NCI-H1105 treated with DMSO at 0.1 percent for 48 hours (cell line): Measurements from ENCODE around the gene NOC2L.

ENCODE experiments used
- DNase-seq: peaks from one replicate; lab custom pipeline; 2025; lab: John Stamatoyannopoulos, UW

The NOC2L gene

DNA sequence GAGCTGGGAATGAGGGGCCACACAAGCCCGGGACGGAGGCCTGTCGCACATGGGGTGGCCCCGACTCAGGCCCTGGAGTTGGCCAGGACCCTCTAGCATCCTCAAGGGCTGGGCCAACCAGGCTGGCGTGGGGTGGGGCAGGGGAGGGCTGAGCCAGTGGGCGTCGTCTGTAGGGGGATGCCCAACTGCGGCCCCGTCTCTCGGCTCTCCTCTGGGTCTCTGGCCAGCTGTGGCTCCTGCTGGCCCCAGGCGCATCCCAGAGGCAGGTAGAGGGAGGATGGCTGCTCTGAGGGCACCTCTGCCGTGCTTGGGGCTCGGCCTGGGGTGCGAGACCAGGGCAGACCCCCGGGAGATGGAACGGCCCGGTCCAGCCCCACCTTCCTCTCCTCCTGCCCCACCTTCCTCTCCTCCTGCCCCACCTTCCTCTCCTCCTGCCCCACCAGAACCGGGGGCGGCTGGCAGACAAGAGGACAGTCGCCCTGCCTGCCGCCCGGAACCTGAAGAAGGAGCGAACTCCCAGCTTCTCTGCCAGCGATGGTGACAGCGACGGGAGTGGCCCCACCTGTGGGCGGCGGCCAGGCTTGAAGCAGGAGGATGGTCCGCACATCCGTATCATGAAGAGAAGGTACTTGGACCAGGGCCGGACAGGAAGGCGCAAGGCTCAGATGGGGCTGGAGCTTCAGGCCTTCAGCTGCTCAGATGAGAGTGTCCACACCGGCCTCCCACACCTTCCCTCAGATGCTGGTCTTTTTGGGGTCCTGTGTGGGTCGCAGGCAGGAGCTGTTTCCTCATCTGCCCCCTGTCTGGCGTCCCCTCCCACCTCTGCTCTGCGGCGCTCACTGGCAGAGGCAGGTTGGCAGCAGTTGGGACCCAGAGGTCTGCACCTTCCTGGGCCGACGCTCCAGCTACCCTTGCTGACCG lies 29.1 kb downstream of the NOC2L start:
- no peak for DNase-seq

GRCh38 chr1:928825-929661 lies 30.0 kb downstream of the NOC2L start:
- no peak for DNase-seq

DNA sequence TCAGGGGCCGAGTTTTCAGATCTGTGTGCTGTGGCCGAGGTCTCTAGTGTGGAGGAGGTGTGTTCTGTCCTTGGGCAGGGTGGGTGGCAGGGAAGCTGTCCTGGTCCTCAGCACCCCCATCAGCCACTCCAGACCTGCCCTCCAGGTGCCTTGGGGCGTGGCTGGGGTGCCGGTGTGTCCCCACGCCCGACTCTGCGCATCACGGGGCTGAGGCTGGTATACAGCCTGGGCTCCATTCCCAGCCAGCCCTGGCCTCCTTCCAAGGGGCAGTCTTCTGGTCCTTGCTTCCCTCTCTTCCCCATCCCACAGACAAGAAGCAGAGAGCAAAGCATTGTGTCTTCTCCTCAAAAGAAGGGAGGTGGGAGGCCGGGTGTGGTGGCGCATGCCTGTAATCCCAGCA lies 31.3 kb downstream of the NOC2L start:
- no peak for DNase-seq

- no peak for DNase-seq
These were observed 31.8 kb downstream of the NOC2L start for GRCh38 chr1:927234-927633.

- DNase-seq, result no peak
These were observed 33.3 kb downstream of the NOC2L start for GRCh38 chr1:925561-926421.

GRCh38 chr1:924656-925560 lies 34.1 kb downstream of the NOC2L start:
- no peak for DNase-seq

DNA sequence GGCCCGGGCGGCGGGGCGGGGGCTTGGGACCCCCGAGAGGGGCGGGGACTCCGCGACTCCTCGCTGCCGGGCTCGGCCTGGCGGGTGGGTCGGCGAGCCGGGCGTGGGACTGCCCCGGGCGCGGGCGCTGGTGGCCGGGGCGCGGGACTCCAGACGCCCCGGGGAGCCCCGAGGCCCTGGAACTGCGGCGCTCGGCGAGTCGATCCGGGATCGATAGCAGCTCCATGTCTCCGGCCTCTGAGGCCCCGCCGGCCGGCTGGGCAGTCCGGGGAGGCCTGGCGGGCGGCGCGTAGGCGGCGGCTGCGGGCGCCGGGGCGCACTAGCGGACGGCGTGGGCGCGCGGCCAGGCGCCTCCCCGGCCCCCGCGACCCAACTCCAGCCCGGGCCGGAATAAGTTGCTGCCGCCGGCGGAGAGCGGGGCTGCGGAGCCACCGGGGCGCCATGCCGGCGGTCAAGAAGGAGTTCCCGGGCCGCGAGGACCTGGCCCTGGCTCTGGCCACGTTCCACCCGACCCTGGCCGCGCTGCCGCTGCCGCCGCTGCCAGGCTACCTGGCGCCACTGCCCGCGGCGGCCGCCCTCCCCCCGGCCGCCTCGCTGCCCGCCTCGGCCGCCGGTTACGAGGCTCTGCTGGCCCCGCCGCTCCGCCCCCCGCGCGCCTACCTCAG lies 34.9 kb downstream of the NOC2L start:
- no peak for DNase-seq

GRCh38 chr1:923131-923990 lies 35.7 kb downstream of the NOC2L start, which contains the start of gene SAMD11:
TSS of gene SAMD11 (plus strand) at chr1:923923. CDS start at chr1:924432, 509 bp downstream.
- peak; percentile 66 for DNase-seq

GRCh38 chr1:921011-921837 lies 37.8 kb downstream of the NOC2L start:
- DNase-seq, result peak; percentile 75

GRCh38 chr1:920521-920920 lies 38.5 kb downstream of the NOC2L start:
- DNase-seq, result peak; percentile 43

DNA sequence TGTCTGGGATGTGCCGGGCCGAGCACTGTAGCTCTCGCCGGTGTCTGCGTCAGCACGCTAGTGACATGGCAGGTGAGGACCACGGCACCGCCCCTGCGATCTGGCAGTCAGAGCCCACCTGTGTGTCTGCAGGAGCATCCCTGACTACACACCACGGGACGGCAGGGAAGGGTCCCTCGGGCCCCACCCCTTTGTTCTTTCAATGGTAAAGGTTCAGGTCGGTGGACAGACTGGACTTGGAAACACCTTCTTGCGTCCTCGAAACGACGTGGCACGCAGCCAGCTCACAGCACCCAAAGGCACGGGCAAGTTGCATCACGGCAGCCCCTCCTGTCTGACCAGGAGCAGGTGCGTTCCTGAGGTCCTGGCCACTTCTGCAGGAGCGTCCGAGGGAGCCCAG lies 39.0 kb downstream of the NOC2L start:
- peak; percentile 43 for DNase-seq

GRCh38 chr1:919271-919872 lies 39.7 kb downstream of the NOC2L start:
- DNase-seq, result no peak

DNA sequence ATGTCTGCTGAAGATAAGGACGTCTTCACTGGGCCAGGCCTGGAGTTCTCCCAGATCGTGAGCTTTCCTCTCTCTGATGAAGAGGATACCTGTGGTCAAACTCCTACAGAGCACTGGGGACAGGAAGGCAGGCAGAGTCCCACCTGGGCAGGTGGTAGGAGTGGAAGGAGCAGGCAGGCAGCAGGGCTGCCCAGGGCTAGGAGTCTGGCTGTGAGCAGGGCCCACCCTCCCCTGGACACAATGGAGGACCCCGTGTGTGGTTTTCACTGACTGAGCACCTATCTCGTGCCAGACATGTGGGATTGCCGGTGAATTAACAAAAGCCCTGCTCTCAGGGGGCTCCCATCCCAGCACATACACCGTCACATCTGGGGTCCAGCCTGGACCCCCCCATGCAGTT lies 40.2 kb downstream of the NOC2L start:
- no peak for DNase-seq

- no peak for DNase-seq
These were observed 40.7 kb downstream of the NOC2L start for GRCh38 chr1:918353-918752.

DNA sequence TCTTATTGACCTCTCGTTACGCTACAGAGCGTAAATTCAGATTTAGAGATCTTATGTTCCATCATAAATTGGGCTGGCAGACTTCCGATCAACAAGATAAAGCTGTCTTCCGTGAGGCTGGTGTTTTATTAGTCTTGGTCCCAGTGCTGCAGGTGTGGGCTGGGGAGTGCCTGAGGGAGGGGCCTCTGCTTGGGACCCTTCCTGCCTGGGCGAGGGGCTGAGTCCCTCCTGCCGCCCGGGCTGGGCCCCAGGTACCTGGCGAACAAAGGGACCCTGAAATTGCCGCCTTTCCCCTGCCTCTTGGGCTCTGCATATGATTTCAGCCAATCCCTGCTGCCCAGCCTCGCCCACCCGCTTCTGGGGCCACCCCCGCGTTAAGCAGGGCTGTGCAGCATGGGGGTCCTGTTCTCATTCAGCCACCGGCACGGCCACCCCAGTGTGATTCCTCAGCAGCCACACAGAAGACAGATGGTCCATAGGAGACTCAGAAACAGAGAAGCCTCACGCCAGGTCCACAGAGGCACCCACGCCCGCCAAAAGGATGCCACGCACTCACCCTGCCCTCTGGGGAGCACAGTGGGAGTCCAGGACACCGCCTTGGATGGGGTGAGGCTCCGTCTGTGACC lies 41.5 kb downstream of the NOC2L start:
- no peak for DNase-seq

GRCh38 chr1:917076-917459 lies 42.0 kb downstream of the NOC2L start:
- DNase-seq, result no peak
